ENCODE results near the gene R3HDM2. TPM values are rescaled to one million over a fixed set of nuclear protein-coding genes. Genes with fewer than 3 reads are reported as not detected.
"Not testable (repeated sequence)": the region's sequence is repeated elsewhere in the genome, so short reads cannot be mapped to it uniquely, and the experiment has no call there.

Gene R3HDM2
- total and polyA plus RNA-seq, 2 experiments from 2014 or later: 13.4 to 28.7 TPM

DNA sequence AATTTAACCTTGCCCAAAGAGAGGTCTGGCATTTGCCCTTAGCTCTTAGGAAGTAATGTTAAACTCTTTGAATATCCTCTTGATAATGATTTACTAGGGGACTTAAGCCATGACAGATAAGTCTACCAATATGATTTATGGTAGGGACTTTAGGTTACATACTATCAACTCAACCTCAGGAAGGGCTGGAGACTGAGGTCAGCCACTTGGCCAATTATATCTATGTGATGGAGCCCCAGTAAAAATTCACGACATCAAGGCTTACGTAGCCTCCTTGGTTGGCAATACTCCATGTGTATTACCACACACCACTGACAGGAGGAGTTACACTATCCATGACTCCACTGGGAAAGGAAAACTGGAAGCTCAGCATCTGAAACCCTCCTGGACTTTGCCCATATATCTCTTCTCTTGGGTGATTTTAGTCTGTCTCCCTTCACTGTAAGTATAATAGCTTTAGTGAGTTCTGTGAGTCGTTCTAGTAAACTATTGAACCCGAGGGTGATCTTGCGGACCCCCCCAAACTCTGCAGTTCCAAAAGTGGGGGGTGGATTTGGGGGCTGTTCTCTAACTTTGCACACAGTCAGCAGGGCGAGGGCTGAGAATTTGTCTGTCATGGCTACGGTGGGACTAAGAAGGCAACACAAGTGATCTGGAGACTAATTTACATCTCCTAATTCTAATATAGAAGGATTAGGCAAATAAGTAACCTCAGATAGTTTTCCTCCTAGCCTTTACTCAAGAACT is 62.3 kb downstream of the R3HDM2 start:
- no peak overlapping the region for H2AFZ ChIP-seq
- peak overlapping the region; percentile 56 for H3K4me2 ChIP-seq
- TF ChIP-seq CTCF (IDR thresholded peaks at IDR 0.05; ENCODE audit: poor library complexity): no peak
- TF ChIP-seq EZH2phosphoT487 (IDR thresholded peaks at IDR 0.05; ENCODE audit: low read depth, severe bottlenecking, unreplicated experiment): no peak
- TF ChIP-seq EZH2 (IDR thresholded peaks at IDR 0.05; ENCODE audit: borderline replicate concordance): no peak
- peak overlapping the region; percentile 84 for H3K27ac ChIP-seq
- H4K20me1 ChIP-seq (ENCODE audit: insufficient read depth, poor library complexity, severe bottlenecking): no peaks in the 10 kb centered on the region
- H3K36me3 ChIP-seq (replicated peaks; ENCODE audit: insufficient read depth, low read depth): no peaks in the 10 kb centered on the region
- H3K4me1 ChIP-seq (ENCODE audit: insufficient read depth): peaks cover 15% of the 10 kb centered on the region
- H3K9me2 ChIP-seq (replicated peaks; ENCODE audit: insufficient read depth): no peaks in the 10 kb centered on the region
- no peaks in the 10 kb centered on the region for H3K27me3 ChIP-seq
- no peak overlapping the region for H3K4me3 ChIP-seq
- DNase-seq (ENCODE audit: low spot score): peak; percentile 86
- H3K9me3 ChIP-seq (ENCODE audit: low read depth): no peaks in the 10 kb centered on the region
- WGBS (ENCODE audit: low lambda C conversion rate, missing lambda C conversion rate): 65% methylated on average over 7 of the region's 7 CpGs
- peaks cover 22% of the 10 kb centered on the region for H3K79me2 ChIP-seq

DNA sequence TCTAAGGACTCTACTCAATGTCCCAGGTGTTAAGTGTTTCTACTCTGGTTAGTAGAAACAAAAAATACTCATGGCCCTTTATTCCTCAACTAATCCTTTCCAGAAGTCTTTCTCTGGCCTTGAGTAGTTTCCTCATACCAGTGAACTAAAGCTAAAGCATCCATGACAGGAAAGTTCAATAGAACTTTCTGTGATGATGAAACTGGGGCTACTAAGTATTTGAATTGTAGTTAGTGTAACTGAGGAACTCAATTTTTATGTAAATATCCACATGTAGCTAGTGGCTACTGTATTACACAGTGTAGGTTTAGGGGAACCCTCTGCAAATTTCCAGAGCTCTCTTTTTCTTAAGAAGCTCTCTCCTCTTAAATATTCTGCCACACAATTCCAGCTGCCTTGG is 63.7 kb downstream of the R3HDM2 start:
- Histone ChIP-seq H3K27ac (peak overlapping the region; percentile 56), H3K4me1 (ENCODE audit: insufficient read depth) (peaks cover 15% of the 10 kb centered on the region), H3K27me3 (no peaks in the 10 kb centered on the region), H3K9me2 (replicated peaks; ENCODE audit: insufficient read depth) (no peaks in the 10 kb centered on the region), H3K36me3 (replicated peaks; ENCODE audit: insufficient read depth, low read depth) (no peaks in the 10 kb centered on the region), H3K4me2 (no peak overlapping the region), H3K4me3 (no peak overlapping the region), H3K9me3 (ENCODE audit: low read depth) (no peaks in the 10 kb centered on the region), H4K20me1 (ENCODE audit: insufficient read depth, poor library complexity, severe bottlenecking) (no peaks in the 10 kb centered on the region), H3K79me2 (peaks cover 15% of the 10 kb centered on the region), H2AFZ (no peak overlapping the region)
- DNase-seq (ENCODE audit: low spot score): no peak
- no peak for TF ChIP-seq CTCF (IDR thresholded peaks at IDR 0.05; ENCODE audit: poor library complexity)
- TF ChIP-seq EZH2phosphoT487 (IDR thresholded peaks at IDR 0.05; ENCODE audit: low read depth, severe bottlenecking, unreplicated experiment): no peak
- TF ChIP-seq EZH2 (IDR thresholded peaks at IDR 0.05; ENCODE audit: borderline replicate concordance): no peak

- Histone ChIP-seq H3K4me1 (ENCODE audit: insufficient read depth) (peaks cover 15% of the 10 kb centered on the region), H3K79me2 (peaks cover 7% of the 10 kb centered on the region), H3K36me3 (replicated peaks; ENCODE audit: insufficient read depth, low read depth) (no peaks in the 10 kb centered on the region), H3K4me2 (no peak overlapping the region), H3K9me3 (ENCODE audit: low read depth) (no peaks in the 10 kb centered on the region), H3K9me2 (replicated peaks; ENCODE audit: insufficient read depth) (no peaks in the 10 kb centered on the region), H3K27me3 (no peaks in the 10 kb centered on the region), H2AFZ (no peak overlapping the region), H3K27ac (no peak overlapping the region), H4K20me1 (ENCODE audit: insufficient read depth, poor library complexity, severe bottlenecking) (no peaks in the 10 kb centered on the region), H3K4me3 (no peak overlapping the region)
- TF ChIP-seq EZH2 (IDR thresholded peaks at IDR 0.05; ENCODE audit: borderline replicate concordance) (no peak), EZH2phosphoT487 (IDR thresholded peaks at IDR 0.05; ENCODE audit: low read depth, severe bottlenecking, unreplicated experiment) (no peak), CTCF (IDR thresholded peaks at IDR 0.05; ENCODE audit: poor library complexity) (no peak)
- WGBS (ENCODE audit: low lambda C conversion rate, missing lambda C conversion rate): 94% methylated on average over 3 of the region's 3 CpGs
- DNase-seq (ENCODE audit: low spot score): no peak
Measured at GRCh38 chr12:57366315-57366714, 64.5 kb downstream of the R3HDM2 start.

DNA sequence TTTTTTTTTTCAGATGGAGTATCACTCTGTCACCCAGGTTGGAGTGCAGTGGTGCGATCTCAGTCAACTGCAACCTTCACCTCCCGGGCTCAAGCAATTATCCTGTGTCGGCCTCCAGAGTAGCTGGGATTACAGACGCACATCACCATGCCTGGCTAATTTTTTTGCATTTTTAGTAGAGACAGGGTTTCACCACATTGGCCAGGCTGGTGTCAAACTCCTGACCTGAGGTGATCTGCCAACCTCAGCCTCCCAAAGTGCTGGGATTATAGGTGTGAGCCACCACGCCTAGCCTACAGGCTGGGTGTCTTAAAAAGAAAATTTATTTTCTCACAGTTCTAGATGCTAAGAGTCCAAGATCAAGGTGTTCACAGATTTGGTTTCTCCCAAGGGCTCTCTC is 66.7 kb downstream of the R3HDM2 start:
- H3K9me3 ChIP-seq (ENCODE audit: low read depth); H3K9me2 ChIP-seq (replicated peaks; ENCODE audit: insufficient read depth): not testable (repeated sequence)
- 95% methylated on average over 5 of the region's 5 CpGs for WGBS (ENCODE audit: low lambda C conversion rate, missing lambda C conversion rate)

More for the DNA sequence above, 66.7 kb downstream of the R3HDM2 start:
- H3K27me3 ChIP-seq; H3K4me2 ChIP-seq; H3K27ac ChIP-seq; H3K4me3 ChIP-seq; H3K79me2 ChIP-seq; DNase-seq (ENCODE audit: low spot score); H3K36me3 ChIP-seq (replicated peaks; ENCODE audit: insufficient read depth, low read depth); H2AFZ ChIP-seq; H4K20me1 ChIP-seq (ENCODE audit: insufficient read depth, poor library complexity, severe bottlenecking): not testable (repeated sequence)
- H3K4me1 ChIP-seq (ENCODE audit: insufficient read depth): peaks cover 10% of the 10 kb centered on the region
